Dendritic cell treated with granulocyte-macrophage colony-stimulating factor and Interleukin-4, amounts not matched to agents 40 ng/mL and 50 ng/mL, for 4 days (primary cell): Measurements from ENCODE around the gene NTF4.

Source experiments
- H3K27ac Mint-ChIP-seq: one replicate; pipeline ENCODE4 v1.8.0; 2022; ENCODE audit warnings: mild to moderate bottlenecking, mixed read lengths
- H3K27me3 Mint-ChIP-seq: one replicate; pipeline ENCODE4 v1.8.0; 2022; ENCODE audit warnings: mild to moderate bottlenecking, mixed read lengths
- H3K36me3 Mint-ChIP-seq: one replicate; pipeline ENCODE4 v1.8.0; 2022; ENCODE audit warnings: low read depth, mixed read lengths
- H3K4me1 Mint-ChIP-seq: one replicate; pipeline ENCODE4 v1.8.0; 2022; ENCODE audit warnings: low read depth, mixed read lengths
- H3K4me3 Mint-ChIP-seq: one replicate; pipeline ENCODE4 v1.8.0; 2022; ENCODE audit warnings: mild to moderate bottlenecking, moderate library complexity, mixed read lengths
- H3K9me3 Mint-ChIP-seq: one replicate; pipeline ENCODE4 v1.8.0; 2022; ENCODE audit warnings: mixed read lengths
- intact Hi-C: fragments of 100-400 bp; cut with micrococcal nuclease; formaldehyde crosslinking; loops from one replicate; pipeline ENCODE4 v1.15.0; 2022

The NTF4 gene

DNA sequence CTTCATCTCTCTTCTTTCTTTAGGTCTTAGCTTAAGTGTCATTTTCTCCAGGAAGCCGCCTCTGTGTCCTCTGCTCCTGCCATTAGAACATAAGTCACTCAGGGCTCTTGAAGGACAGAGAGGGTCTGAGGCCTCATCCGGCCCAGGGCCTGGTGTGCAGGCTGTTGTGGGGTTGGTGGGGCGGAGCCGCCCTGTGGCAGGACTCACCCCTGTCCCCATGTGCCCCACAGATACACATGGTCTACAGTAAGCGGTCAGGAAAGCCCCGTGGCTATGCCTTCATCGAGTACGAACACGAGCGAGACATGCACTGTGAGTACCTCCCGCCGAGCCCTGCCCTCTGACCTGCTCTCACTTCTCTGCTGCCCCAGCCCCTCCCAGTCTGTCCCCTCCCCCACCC lies 36.5 kb upstream of the NTF4 start:
- Mint-ChIP-seq H3K9me3 (no peaks in the 10 kb centered on the region), H3K27ac (no peak overlapping the region)
- intact Hi-C loops: no loop called here

GRCh38 chr19:49098795-49099194 lies 34.2 kb upstream of the NTF4 start:
- intact Hi-C loops: no loop called here
- H3K36me3 Mint-ChIP-seq: peaks cover 99% of the 10 kb centered on the region
- no peaks in the 10 kb centered on the region for H3K27me3 Mint-ChIP-seq
- no peak overlapping the region for H3K4me3 Mint-ChIP-seq
- H3K27ac Mint-ChIP-seq: no peak overlapping the region
- no peaks in the 10 kb centered on the region for H3K4me1 Mint-ChIP-seq
- H3K9me3 Mint-ChIP-seq: no peaks in the 10 kb centered on the region

More for the DNA sequence above, 36.5 kb upstream of the NTF4 start:
- Mint-ChIP-seq H3K27me3 (no peaks in the 10 kb centered on the region), H3K4me3 (no peak overlapping the region), H3K4me1 (peaks cover 7% of the 10 kb centered on the region), H3K36me3 (peaks cover 99% of the 10 kb centered on the region)

DNA sequence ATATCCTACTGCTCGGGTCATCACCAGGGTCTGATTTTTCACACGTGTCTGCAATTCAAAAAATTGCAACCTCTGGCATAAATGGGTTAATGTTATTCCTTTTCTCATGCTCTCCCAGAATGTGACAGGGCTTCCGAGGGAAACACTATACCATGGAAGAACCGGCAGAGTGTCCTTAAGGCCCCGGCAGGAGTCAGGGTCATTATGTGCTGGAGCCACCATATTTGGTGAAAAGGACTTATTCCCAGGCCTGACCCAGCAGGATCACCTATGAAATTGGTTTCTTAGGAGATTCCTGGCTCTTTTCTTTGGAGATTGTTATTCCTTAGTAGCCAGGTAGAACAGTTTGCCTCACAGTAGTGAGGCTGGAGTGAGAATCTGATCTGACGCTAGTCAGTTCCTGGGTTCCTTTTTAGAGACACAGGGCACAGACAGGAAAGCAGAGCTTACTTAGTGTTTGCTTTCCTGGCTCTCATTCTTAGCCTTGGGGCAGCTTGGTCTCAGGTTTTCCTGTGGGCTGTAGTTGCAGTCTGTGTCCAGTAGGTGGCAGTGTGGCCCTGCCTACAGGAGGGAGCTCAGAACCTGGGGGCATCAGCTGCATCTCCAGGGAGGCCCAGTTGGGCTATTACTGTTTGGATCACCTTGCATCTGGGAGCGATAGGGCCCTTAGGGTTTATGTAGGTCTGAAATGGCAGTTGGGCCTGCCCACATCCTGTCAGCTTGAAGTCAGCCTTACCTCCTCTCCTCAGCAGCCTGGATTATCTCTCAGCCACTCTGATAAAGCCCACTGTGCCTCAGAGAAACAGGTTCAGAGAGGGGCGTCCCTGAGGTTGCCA lies 33.1 kb upstream of the NTF4 start:
- Mint-ChIP-seq H3K27ac (no peak overlapping the region), H3K9me3 (no peaks in the 10 kb centered on the region), H3K4me1 (no peaks in the 10 kb centered on the region), H3K36me3 (peaks cover 98% of the 10 kb centered on the region), H3K4me3 (no peak overlapping the region), H3K27me3 (no peaks in the 10 kb centered on the region)
- intact Hi-C loops: loop anchor here (1.0 to 2.0 kb wide), 2 partner anchors 49 to 102 kb away; no protein-coding TSS in a partner anchor

GRCh38 chr19:49094505-49095482 lies 30.2 kb upstream of the NTF4 start:
- Mint-ChIP-seq H3K4me3 (no peak overlapping the region), H3K9me3 (no peaks in the 10 kb centered on the region), H3K27me3 (no peaks in the 10 kb centered on the region), H3K4me1 (no peaks in the 10 kb centered on the region), H3K27ac (no peak overlapping the region), H3K36me3 (peaks cover 98% of the 10 kb centered on the region)
- intact Hi-C loops: no loop called here

GRCh38 chr19:49092686-49093085 lies 28.1 kb upstream of the NTF4 start:
- Mint-ChIP-seq H3K9me3 (no peaks in the 10 kb centered on the region), H3K27me3 (no peaks in the 10 kb centered on the region), H3K27ac (no peak overlapping the region), H3K4me3 (no peak overlapping the region), H3K36me3 (peaks cover 99% of the 10 kb centered on the region), H3K4me1 (peaks cover under 1% of the 10 kb centered on the region)
- intact Hi-C loops: no loop called here

DNA sequence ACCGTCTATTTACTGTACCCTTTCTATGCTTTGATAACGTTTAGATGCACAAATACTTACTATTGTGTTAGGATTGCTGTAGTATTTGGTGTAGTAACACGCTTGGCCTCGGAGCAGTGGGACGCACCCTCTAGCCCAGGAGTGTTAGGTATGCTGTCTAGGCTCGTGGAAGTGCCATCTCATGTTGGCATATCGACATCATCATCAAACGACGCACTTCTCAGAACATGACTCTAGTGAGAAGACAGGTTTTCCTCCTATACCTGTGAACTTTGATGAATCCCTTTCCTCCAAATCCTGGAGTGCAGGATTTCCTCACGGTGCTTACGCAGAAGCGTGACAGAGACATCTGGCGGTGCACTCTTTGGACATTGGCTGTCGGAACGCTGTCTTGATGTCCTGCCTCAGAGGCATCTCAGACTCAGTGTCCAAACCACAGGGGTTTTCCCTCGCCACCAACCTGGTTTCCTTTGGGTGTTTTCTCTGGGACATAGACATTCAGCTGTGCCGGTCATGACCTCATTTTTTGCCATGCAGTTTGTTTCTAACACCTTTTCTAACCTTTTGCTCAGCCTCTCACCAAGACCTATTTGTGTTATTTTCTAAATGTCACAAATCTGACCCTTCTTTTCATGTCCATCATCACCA lies 26.9 kb upstream of the NTF4 start:
- intact Hi-C loops: no loop called here
- no peaks in the 10 kb centered on the region for H3K27me3 Mint-ChIP-seq
- H3K27ac Mint-ChIP-seq: no peak overlapping the region
- no peaks in the 10 kb centered on the region for H3K9me3 Mint-ChIP-seq
- peaks cover 9% of the 10 kb centered on the region for H3K4me1 Mint-ChIP-seq
- peaks cover 99% of the 10 kb centered on the region for H3K36me3 Mint-ChIP-seq
- no peak overlapping the region for H3K4me3 Mint-ChIP-seq

- Mint-ChIP-seq H3K4me1 (peaks cover 23% of the 10 kb centered on the region), H3K27ac (peak overlapping the region; percentile 94), H3K4me3 (peak overlapping the region; percentile 100), H3K27me3 (no peaks in the 10 kb centered on the region), H3K9me3 (no peaks in the 10 kb centered on the region), H3K36me3 (peaks cover 63% of the 10 kb centered on the region)
- intact Hi-C loops: no loop called here
Observed at GRCh38 chr19:49086296-49086695, 21.7 kb upstream of the NTF4 start.

GRCh38 chr19:49085868-49086232 lies 21.2 kb upstream of the NTF4 start:
- Mint-ChIP-seq H3K4me3 (peak overlapping the region; percentile 100), H3K4me1 (peaks cover 23% of the 10 kb centered on the region), H3K36me3 (peaks cover 59% of the 10 kb centered on the region), H3K27ac (peak overlapping the region; percentile 94), H3K9me3 (no peaks in the 10 kb centered on the region), H3K27me3 (no peaks in the 10 kb centered on the region)
- intact Hi-C loops: no loop called here

DNA sequence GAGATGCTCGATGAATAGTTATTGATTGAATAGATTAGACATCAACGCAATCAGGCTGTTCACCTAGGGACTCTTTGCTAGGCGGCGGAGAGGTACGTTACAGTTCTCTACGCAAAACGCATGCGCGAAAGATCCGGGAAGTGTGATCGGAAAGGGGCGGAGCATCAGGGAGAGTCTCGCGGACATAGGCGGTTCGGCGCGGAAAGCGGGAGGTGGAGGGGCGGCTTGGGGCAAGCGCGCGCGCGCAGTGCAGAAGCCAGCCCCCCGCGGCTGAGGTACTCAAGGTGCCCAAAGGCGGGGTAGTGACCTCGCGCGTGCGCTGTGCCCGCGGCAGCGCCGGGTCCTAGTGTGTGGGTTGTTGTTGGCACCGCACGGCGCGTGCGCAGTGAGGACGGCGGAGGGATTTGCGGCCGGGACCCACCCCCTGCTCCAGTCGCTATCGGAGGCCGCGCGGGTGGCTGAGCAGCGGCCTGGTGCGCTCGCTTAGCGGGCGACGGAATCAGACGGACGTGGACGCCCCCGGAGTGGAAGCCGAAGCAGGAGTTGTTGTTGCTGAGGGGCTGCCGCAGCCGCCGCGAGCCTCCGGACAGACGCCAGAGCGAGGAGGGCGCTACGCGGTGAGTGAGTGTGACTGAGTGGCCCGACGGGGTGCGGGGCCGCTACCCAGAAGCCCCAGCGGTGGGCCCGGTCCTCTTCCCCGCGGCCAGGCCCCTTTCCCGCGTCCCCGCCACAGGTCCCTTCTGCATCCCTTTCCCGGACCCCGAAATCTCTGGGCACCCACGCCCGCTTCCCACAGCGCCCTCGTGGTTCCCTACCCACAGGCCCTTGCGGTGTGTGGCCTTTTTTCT lies 20.6 kb upstream of the NTF4 start, which contains the start of gene SNRNP70:
SNRNP70 (plus strand) TSS at position 432 of the 848 bp plus-strand sequence. CDS start 964 bp downstream, outside the sequence.
- intact Hi-C loops: no loop called here
- peaks cover 23% of the 10 kb centered on the region for H3K4me1 Mint-ChIP-seq
- H3K9me3 Mint-ChIP-seq: no peaks in the 10 kb centered on the region
- peaks cover 2% of the 10 kb centered on the region for H3K27me3 Mint-ChIP-seq
- H3K27ac Mint-ChIP-seq: peak within 1 kb of the TSS; percentile 94
- H3K36me3 Mint-ChIP-seq: peaks cover 53% of the 10 kb centered on the region
- H3K4me3 Mint-ChIP-seq: peak within 1 kb of the TSS; percentile 100

DNA sequence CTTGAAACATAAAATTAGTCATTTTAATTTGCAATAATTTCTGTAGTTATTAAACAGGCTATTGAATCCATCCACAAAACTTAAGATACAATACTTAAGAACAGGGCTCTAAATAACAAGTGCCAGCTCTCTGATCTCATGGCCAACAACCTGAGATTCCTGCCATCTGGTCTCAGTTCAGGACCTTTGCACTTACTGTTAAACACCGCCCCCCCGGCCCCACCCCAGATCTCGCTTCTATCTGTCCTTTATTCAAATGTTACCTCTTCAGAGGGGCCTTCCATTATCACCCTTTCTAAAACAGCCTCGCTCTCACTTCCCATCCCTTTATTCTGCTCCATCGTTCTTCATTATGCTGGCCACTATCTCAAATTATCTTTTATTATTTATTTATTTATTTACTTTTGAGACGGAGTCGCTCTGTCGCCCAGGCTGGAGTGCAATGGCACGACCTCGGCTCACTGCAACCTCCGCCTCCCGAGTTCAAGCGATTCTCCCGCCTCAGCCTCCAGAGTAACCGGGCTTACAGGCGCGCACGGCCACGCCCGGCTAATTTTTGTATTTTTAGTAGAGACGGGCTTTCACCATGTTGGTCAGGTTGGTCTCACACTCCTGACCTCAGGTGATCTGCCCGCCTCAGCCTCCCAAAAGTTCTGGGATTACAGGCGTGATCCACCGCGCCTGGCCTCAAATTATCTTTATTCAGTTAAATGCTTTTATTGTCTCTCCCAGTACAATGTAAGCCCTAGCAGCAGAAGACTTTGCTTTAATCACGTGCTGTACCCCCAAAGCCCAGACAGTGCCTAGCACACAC lies 19.8 kb upstream of the NTF4 start:
- intact Hi-C loops: no loop called here
- Mint-ChIP-seq H3K9me3 (no peaks in the 10 kb centered on the region), H3K4me3 (peak overlapping the region; percentile 100), H3K4me1 (peaks cover 23% of the 10 kb centered on the region), H3K36me3 (peaks cover 44% of the 10 kb centered on the region), H3K27ac (peak overlapping the region; percentile 94), H3K27me3 (peaks cover 4% of the 10 kb centered on the region)

DNA sequence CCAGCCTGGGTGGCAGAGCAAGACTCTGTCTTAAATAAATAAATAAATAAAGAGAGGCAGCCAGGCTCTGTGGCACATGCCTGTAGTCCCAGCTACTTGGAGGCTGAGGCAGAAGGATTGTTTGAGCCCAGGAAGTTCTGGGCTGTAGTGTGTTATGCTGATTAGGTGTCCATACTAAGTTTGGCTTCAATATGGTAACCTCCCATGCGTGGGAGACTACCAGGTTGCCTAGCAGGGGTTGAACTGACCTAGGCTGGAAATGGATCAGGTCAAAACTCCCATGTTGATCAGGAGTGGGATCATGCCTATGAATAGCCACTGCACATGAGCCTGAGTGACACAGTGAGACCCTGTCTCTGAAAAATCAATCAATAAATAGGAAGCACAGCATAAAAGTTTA lies 16.7 kb upstream of the NTF4 start:
- H3K36me3 Mint-ChIP-seq: peaks cover 13% of the 10 kb centered on the region

GRCh38 chr19:49080392-49080791 lies 15.8 kb upstream of the NTF4 start:
- intact Hi-C loops: no loop called here
- no peak overlapping the region for H3K4me3 Mint-ChIP-seq
- H3K9me3 Mint-ChIP-seq: no peaks in the 10 kb centered on the region
- H3K36me3 Mint-ChIP-seq: peaks cover 4% of the 10 kb centered on the region
- H3K27ac Mint-ChIP-seq: no peak overlapping the region
- H3K4me1 Mint-ChIP-seq: peaks cover 5% of the 10 kb centered on the region
- H3K27me3 Mint-ChIP-seq: peaks cover 13% of the 10 kb centered on the region

More for the DNA sequence above, 16.7 kb upstream of the NTF4 start:
- intact Hi-C loops: no loop called here
- no peak overlapping the region for H3K27ac Mint-ChIP-seq
- H3K27me3 Mint-ChIP-seq: peaks cover 7% of the 10 kb centered on the region
- H3K9me3 Mint-ChIP-seq: no peaks in the 10 kb centered on the region
- H3K4me1 Mint-ChIP-seq: peaks cover 11% of the 10 kb centered on the region
- no peak overlapping the region for H3K4me3 Mint-ChIP-seq
